Naive thymus-derived CD8-positive, alpha-beta T cell (primary cell): Measurements from ENCODE around the gene DOCK4. TPM values are rescaled to one million over a fixed set of nuclear protein-coding genes. Genes with fewer than 3 reads are reported as not detected.
A peak's percentile ranks its signal among the peaks of the same experiment; 100 is the strongest.

Experiments used
- ATAC-seq, 2 donors: fragments of 150-1000 bp; cut with Tn5 transposase in 1 of 2; sonication (Bioruptor Pico), chemical (Tn5 transposase) in 1 of 2; 1 replicate in 1 of 2; 2 replicates in 1 of 2; pipeline ENCODE4 v1.10.0; 2021; ENCODE audit warnings: mild to moderate bottlenecking in 2 of 2, moderate library complexity in 2 of 2
- POLR2A ChIA-PET: fragments of 350-600 bp; sonication (Branson Sonifier 250); formaldehyde crosslinking; loops from one replicate; lab custom pipeline; 2021; ENCODE audit warnings: antibody characterized with exemption; lab: Charles Lee
- DNase-seq, 10 donors: peaks; one replicate each; pipeline versions ENCODE4 v3.0.0 to v3.0.0-alpha.2; 2020 to 2022
- H3K27ac Mint-ChIP-seq, 10 donors: one replicate each; pipeline ENCODE4 v1.8.0; 2020 to 2022; ENCODE audit warnings: mild to moderate bottlenecking in 10 of 10, mixed read lengths in 10 of 10, moderate library complexity in 4 of 10, inconsistent platforms in 1 of 10
- H3K27me3 Mint-ChIP-seq, 5 donors: one replicate each; pipeline ENCODE4 v1.8.0; 2021 to 2022; ENCODE audit warnings: mixed read lengths in 5 of 5
- H3K36me3 Mint-ChIP-seq, 3 donors: one replicate each; pipeline ENCODE4 v1.8.0; 2020 to 2022; ENCODE audit warnings: mixed read lengths in 3 of 3, mild to moderate bottlenecking in 2 of 3, inconsistent platforms in 1 of 3
- H3K4me1 Mint-ChIP-seq, 4 donors: one replicate each; pipeline ENCODE4 v1.8.0; 2021 to 2022; ENCODE audit warnings: mixed read lengths in 4 of 4
- H3K4me3 Mint-ChIP-seq, 10 donors: one replicate each; pipeline ENCODE4 v1.8.0; 2020 to 2022; ENCODE audit warnings: mild to moderate bottlenecking in 10 of 10, mixed read lengths in 10 of 10, moderate library complexity in 6 of 10, inconsistent platforms in 1 of 10
- H3K9me3 Mint-ChIP-seq, 9 donors: one replicate each; pipeline ENCODE4 v1.8.0; 2020 to 2022; ENCODE audit warnings: mixed read lengths in 9 of 9, mild to moderate bottlenecking in 3 of 9, inconsistent platforms in 1 of 9, moderate library complexity in 1 of 9
- polyA plus RNA-seq, 3 donors: library from polyadenylated mRNA; unstranded; fragments of 300-500 nt; fragmentation: Illumina TruSeq; gene quantifications; one replicate each; pipeline ENCODE4 v1.2.3, GENCODE V29; 2021
- total RNA-seq, 8 experiments: library from RNA in 2 of 8; stranded (reverse) in 2 of 8; gene quantifications; one replicate each; pipeline ENCODE4 v1.2.3 and lab custom pipeline; 2021 to 2026

DOCK4 gene
- total and polyA plus RNA-seq, 5 experiments from 2014 or later, result 0.30 to 1.3 (median 0.67) TPM; not detected in 1

GRCh38 chr7:111750878-111751277 is 455.3 kb downstream of the DOCK4 start:
- Mint-ChIP-seq H3K9me3 (no peaks in the 10 kb centered on the region), H3K4me1 (peaks cover 0 to 1% (median 0%) of the 10 kb centered on the region in 4 donors), H3K36me3 (no peaks in the 10 kb centered on the region), H3K4me3 (no peak overlapping the region), H3K27me3 (peaks cover 0 to 12% (median 5%) of the 10 kb centered on the region in 5 donors), H3K27ac (no peak overlapping the region)
- DNase-seq (no peak), ATAC-seq (no peak)
- POLR2A ChIA-PET, result no interaction called here

DNA sequence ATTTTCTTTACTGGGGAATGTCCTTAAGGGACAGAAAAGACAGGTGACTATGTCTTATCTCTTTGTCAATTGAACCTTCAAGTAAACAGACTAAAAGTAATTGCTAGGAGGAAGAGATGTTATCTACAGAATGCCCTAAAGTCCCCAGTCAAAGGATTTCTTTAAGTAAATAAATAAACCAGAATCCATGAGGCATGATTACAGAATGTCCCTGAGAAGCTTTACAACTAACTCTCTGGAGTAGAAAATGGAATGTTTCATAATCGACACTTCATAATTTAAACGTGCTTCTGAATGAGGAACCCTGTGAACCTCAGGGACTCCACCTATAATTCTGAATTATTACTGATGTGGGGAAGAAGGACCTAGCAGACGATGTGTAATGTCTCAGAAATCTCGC is 456.0 kb downstream of the DOCK4 start:
- POLR2A ChIA-PET, result no interaction called here
- ATAC-seq, result no peak
- H3K27me3 Mint-ChIP-seq, result peaks cover 0 to 9% (median 4%) of the 10 kb centered on the region in 5 donors
- no peak overlapping the region for H3K27ac Mint-ChIP-seq
- no peak overlapping the region for H3K4me3 Mint-ChIP-seq
- no peaks in the 10 kb centered on the region for H3K9me3 Mint-ChIP-seq
- H3K36me3 Mint-ChIP-seq, result no peaks in the 10 kb centered on the region
- peaks cover 0 to 1% (median 0%) of the 10 kb centered on the region in 4 donors for H3K4me1 Mint-ChIP-seq
- DNase-seq, result no peak

GRCh38 chr7:111749625-111750024 is 456.6 kb downstream of the DOCK4 start:
- Mint-ChIP-seq H3K9me3 (no peaks in the 10 kb centered on the region), H3K27ac (no peak overlapping the region), H3K4me1 (peaks cover 0 to 1% (median 0%) of the 10 kb centered on the region in 4 donors), H3K36me3 (no peaks in the 10 kb centered on the region), H3K27me3 (peaks cover 0 to 9% (median 4%) of the 10 kb centered on the region in 5 donors), H3K4me3 (no peak overlapping the region)
- ATAC-seq (no peak), DNase-seq (no peak)
- POLR2A ChIA-PET, result no interaction called here

DNA sequence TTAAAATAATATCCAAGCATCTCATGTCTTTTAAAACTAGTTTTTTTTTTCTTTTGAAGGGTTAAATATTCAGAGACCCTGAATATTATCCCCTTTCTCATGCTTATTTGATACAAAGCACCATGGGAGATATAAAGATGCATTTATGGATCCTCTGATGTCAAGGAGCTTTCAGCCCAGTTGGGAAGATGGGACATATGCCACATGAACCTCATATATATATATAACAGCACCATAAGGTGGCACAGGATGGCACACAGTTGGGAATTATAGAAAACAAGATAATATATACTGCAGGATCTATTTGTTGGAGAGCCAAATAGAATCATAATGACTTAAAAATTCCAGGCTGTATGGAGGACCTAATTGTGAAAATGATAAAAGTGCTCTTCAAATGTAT is 458.5 kb downstream of the DOCK4 start:
- Mint-ChIP-seq H3K27me3 (peaks cover 2 to 9% (median 7%) of the 10 kb centered on the region in 5 donors), H3K27ac (no peak overlapping the region), H3K9me3 (no peaks in the 10 kb centered on the region), H3K36me3 (no peaks in the 10 kb centered on the region), H3K4me3 (no peak overlapping the region), H3K4me1 (peaks cover 0 to 1% (median 0%) of the 10 kb centered on the region in 4 donors)
- ATAC-seq (no peak), DNase-seq (no peak)
- POLR2A ChIA-PET, result no interaction called here

GRCh38 chr7:111746950-111747349 is 459.2 kb downstream of the DOCK4 start:
- no peak for DNase-seq
- peaks cover 2 to 9% (median 7%) of the 10 kb centered on the region in 5 donors for H3K27me3 Mint-ChIP-seq
- no peak overlapping the region for H3K27ac Mint-ChIP-seq
- H3K36me3 Mint-ChIP-seq, result no peaks in the 10 kb centered on the region
- ATAC-seq, result no peak
- H3K4me3 Mint-ChIP-seq, result no peak overlapping the region
- POLR2A ChIA-PET, result no interaction called here
- no peaks in the 10 kb centered on the region for H3K4me1 Mint-ChIP-seq
- no peaks in the 10 kb centered on the region for H3K9me3 Mint-ChIP-seq

- peaks cover 2 to 10% (median 9%) of the 10 kb centered on the region in 5 donors for H3K27me3 Mint-ChIP-seq
- H3K9me3 Mint-ChIP-seq, result no peaks in the 10 kb centered on the region
- DNase-seq (no peak), ATAC-seq (no peak)
- no peak overlapping the region for H3K27ac Mint-ChIP-seq
- POLR2A ChIA-PET, result no interaction called here
- H3K4me3 Mint-ChIP-seq, result no peak overlapping the region
- H3K4me1 Mint-ChIP-seq, result no peaks in the 10 kb centered on the region
- H3K36me3 Mint-ChIP-seq, result no peaks in the 10 kb centered on the region
Observed at GRCh38 chr7:111744501-111745155, 461.6 kb downstream of the DOCK4 start.

- no peak overlapping the region for H3K4me3 Mint-ChIP-seq
- no peak for ATAC-seq
- H3K27ac Mint-ChIP-seq, result peak overlapping the region in 1 of 10 donors; percentile 48
- H3K4me1 Mint-ChIP-seq, result no peaks in the 10 kb centered on the region
- DNase-seq, result no peak
- H3K36me3 Mint-ChIP-seq, result no peaks in the 10 kb centered on the region
- POLR2A ChIA-PET, result no interaction called here
- peaks cover 2 to 8% (median 6%) of the 10 kb centered on the region in 5 donors for H3K27me3 Mint-ChIP-seq
- H3K9me3 Mint-ChIP-seq, result no peaks in the 10 kb centered on the region
Observed at GRCh38 chr7:111743244-111743847, 462.9 kb downstream of the DOCK4 start.

DNA sequence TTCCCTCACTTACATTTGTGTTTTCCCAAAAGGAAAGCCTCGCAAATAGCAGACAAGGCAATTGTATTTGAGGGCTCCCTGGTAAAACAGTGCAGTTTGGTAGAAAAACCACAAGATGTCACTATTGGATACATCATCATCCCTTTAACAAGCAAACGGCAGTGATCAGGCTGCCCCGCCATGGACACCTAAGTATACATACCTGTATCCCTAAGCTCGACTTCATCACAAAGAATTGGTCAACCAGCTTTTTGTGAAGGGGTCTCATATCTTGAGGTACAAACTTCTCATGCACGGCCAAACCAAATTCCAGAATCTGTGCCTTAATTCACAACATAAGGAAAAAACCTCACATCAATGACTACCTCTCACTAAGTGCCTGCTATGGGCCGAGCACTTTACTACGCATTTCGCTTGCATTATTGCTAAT is 464.4 kb downstream of the DOCK4 start:
- Mint-ChIP-seq H3K4me3 (no peak overlapping the region), H3K4me1 (no peaks in the 10 kb centered on the region), H3K9me3 (no peaks in the 10 kb centered on the region), H3K27ac (no peak overlapping the region), H3K27me3 (peaks cover 0 to 6% (median 3%) of the 10 kb centered on the region in 5 donors), H3K36me3 (no peaks in the 10 kb centered on the region)
- peak in 8 of 10 donors; percentile 9 to 66 (median 37) for DNase-seq
- peak; percentile 68 to 71 for ATAC-seq
- POLR2A ChIA-PET, result no interaction called here

- Mint-ChIP-seq H3K4me3 (no peak overlapping the region), H3K9me3 (no peaks in the 10 kb centered on the region), H3K27ac (no peak overlapping the region), H3K4me1 (no peaks in the 10 kb centered on the region), H3K36me3 (no peaks in the 10 kb centered on the region), H3K27me3 (peaks cover 2 to 10% (median 9%) of the 10 kb centered on the region in 5 donors)
- POLR2A ChIA-PET, result no interaction called here
- DNase-seq, result no peak
- no peak for ATAC-seq
Observed at GRCh38 chr7:111740942-111741341, 465.3 kb downstream of the DOCK4 start.

DNA sequence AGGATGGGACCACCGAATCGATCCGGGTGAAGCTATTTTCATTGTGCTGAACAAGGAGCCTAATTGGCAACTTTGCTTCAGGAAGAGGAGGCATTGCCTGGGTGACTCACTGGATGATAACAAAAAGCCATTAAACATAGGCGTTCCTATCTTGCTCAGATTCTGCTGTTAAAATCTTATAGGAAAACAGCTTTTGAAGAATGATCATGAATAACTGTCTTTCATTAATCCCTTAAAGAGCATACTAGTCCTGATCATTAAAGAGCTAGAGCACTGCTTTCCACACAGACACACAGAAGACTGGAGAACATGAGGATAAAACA is 469.7 kb downstream of the DOCK4 start:
- H3K4me3 Mint-ChIP-seq, result no peak overlapping the region
- peaks cover 0 to 10% (median 4%) of the 10 kb centered on the region in 5 donors for H3K27me3 Mint-ChIP-seq
- H3K9me3 Mint-ChIP-seq, result no peaks in the 10 kb centered on the region

GRCh38 chr7:111735661-111736551 is 470.3 kb downstream of the DOCK4 start:
- Mint-ChIP-seq H3K4me3 (no peak overlapping the region), H3K9me3 (no peaks in the 10 kb centered on the region), H3K27ac (no peak overlapping the region), H3K4me1 (no peaks in the 10 kb centered on the region), H3K36me3 (no peaks in the 10 kb centered on the region), H3K27me3 (peaks cover 0 to 10% (median 4%) of the 10 kb centered on the region in 5 donors)
- ATAC-seq, result no peak
- POLR2A ChIA-PET, result interaction anchor here (0.6 kb wide), 1 partner anchor 180 kb away, joined by 3 read pairs; no protein-coding TSS in a partner anchor
- peak in 9 of 10 donors; percentile 16 to 72 (median 57) for DNase-seq

More for the DNA sequence above, 469.7 kb downstream of the DOCK4 start:
- Mint-ChIP-seq H3K4me1 (no peaks in the 10 kb centered on the region), H3K36me3 (no peaks in the 10 kb centered on the region), H3K27ac (no peak overlapping the region)
- ATAC-seq (no peak), DNase-seq (no peak)
- POLR2A ChIA-PET, result interaction anchor here (0.6 kb wide), 1 partner anchor 180 kb away, joined by 3 read pairs; no protein-coding TSS in a partner anchor

DNA sequence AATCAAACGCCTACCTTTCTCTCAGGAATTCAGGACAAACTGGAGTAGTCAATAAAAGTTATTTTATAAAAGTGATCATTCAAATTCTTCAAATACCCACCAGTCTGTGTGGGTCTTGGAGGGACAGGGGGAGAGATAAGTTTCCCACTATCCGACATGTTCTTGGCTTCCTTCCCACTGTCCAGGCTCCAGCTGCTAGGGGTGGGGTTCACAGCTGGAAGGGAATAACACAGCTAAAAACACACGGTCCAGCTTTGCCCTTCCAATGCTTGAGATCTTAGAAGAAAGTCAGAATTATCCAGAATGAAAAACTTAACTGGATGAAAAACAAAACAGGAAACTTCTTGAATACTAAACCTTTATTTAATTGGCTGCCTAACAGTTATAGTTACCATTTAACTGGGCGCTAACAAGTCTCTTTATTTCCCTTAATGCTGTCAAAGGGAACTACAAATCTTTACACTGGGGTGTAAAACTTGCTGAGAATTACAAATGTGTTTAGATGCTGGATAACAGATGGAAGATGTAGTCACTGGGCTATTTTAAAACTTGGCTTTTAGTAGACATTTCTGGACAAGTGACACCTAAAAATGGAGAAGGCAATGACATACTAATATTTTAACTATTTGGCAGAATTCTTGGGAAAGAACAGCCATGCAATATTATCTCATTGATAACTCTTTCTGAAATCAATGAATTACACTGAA is 471.1 kb downstream of the DOCK4 start:
- no peaks in the 10 kb centered on the region for H3K36me3 Mint-ChIP-seq
- peaks cover 0 to 10% (median 4%) of the 10 kb centered on the region in 5 donors for H3K27me3 Mint-ChIP-seq
- POLR2A ChIA-PET, result no interaction called here
- DNase-seq (no peak), ATAC-seq (no peak)
- H3K4me1 Mint-ChIP-seq, result no peaks in the 10 kb centered on the region
- no peak overlapping the region for H3K4me3 Mint-ChIP-seq
- no peak overlapping the region for H3K27ac Mint-ChIP-seq
- no peaks in the 10 kb centered on the region for H3K9me3 Mint-ChIP-seq
